Activated CD4-positive, alpha-beta memory T cell treated with anti-CD3 and anti-CD28 coated beads for 36 hours (primary cell): ENCODE results near the gene ISG15. TPM values are rescaled to one million over a fixed set of nuclear protein-coding genes. Genes with fewer than 3 reads are reported as not detected.

Source experiments
- CTCF ChIA-PET: fragments of 350-600 bp; sonication (Branson Sonifier 250); formaldehyde crosslinking; loops from one replicate; lab custom pipeline; 2021; ENCODE audit warnings: antibody characterized with exemption, inconsistent platforms; lab: Charles Lee
- POLR2A ChIA-PET: fragments of 350-600 bp; sonication (Branson Sonifier 250); formaldehyde crosslinking; loops from one replicate; lab custom pipeline; 2021; ENCODE audit warnings: antibody characterized with exemption; lab: Charles Lee
- DNase-seq: peaks from one replicate; pipeline ENCODE4 v3.0.0-alpha.2; 2020
- H3K27ac Mint-ChIP-seq: one replicate; pipeline ENCODE4 v1.8.0; 2021; ENCODE audit warnings: mixed read lengths
- H3K27me3 Mint-ChIP-seq: one replicate; pipeline ENCODE4 v1.8.0; 2021; ENCODE audit warnings: mixed read lengths
- H3K36me3 Mint-ChIP-seq: one replicate; pipeline ENCODE4 v1.8.0; 2021; ENCODE audit warnings: mixed read lengths
- H3K4me1 Mint-ChIP-seq: one replicate; pipeline ENCODE4 v1.8.0; 2021; ENCODE audit warnings: low read depth, mixed read lengths
- H3K4me3 Mint-ChIP-seq: one replicate; pipeline ENCODE4 v1.8.0; 2021; ENCODE audit warnings: mild to moderate bottlenecking, mixed read lengths
- H3K9me3 Mint-ChIP-seq: one replicate; pipeline ENCODE4 v1.8.0; 2021; ENCODE audit warnings: mixed read lengths
- intact Hi-C: fragments of 100-400 bp; cut with micrococcal nuclease; formaldehyde crosslinking; loops from one replicate; pipeline ENCODE4 v1.15.1; 2023
- total RNA-seq, 2 experiments: library from RNA; stranded (reverse); gene quantifications; one replicate each; pipeline ENCODE4 v1.2.3, GENCODE V29; 2021

ISG15 gene
- total RNA-seq, 2 experiments from 2014 or later = 96.9 to 108 TPM

- no peaks in the 10 kb centered on the region for H3K36me3 Mint-ChIP-seq
- H3K27ac Mint-ChIP-seq = no peak overlapping the region
- POLR2A ChIA-PET = no interaction called here
- H3K4me3 Mint-ChIP-seq = no peak overlapping the region
- DNase-seq = no peak
- intact Hi-C loops = no loop called here
- peaks cover 19% of the 10 kb centered on the region for H3K27me3 Mint-ChIP-seq
- peaks cover 8% of the 10 kb centered on the region for H3K4me1 Mint-ChIP-seq
- no peaks in the 10 kb centered on the region for H3K9me3 Mint-ChIP-seq
- CTCF ChIA-PET = no interaction called here
Observed at GRCh38 chr1:978069-978834, 35.0 kb upstream of the ISG15 start.

GRCh38 chr1:978835-979743 lies 34.2 kb upstream of the ISG15 start:
- no peak for DNase-seq
- peaks cover 20% of the 10 kb centered on the region for H3K27me3 Mint-ChIP-seq
- H3K4me3 Mint-ChIP-seq = no peak overlapping the region
- intact Hi-C loops = no loop called here
- H3K4me1 Mint-ChIP-seq = peaks cover 8% of the 10 kb centered on the region
- H3K36me3 Mint-ChIP-seq = no peaks in the 10 kb centered on the region
- H3K9me3 Mint-ChIP-seq = no peaks in the 10 kb centered on the region
- ChIA-PET CTCF (no interaction called here), POLR2A (no interaction called here)
- H3K27ac Mint-ChIP-seq = no peak overlapping the region

GRCh38 chr1:979744-980072 lies 33.6 kb upstream of the ISG15 start:
- H3K27ac Mint-ChIP-seq = no peak overlapping the region
- POLR2A ChIA-PET = interaction anchor here (1.0 kb wide), 1 partner anchor 15 kb away, joined by 3 read pairs; no protein-coding TSS in a partner anchor

GRCh38 chr1:980137-980571 lies 33.1 kb upstream of the ISG15 start:
- no peak overlapping the region for H3K4me3 Mint-ChIP-seq
- DNase-seq = no peak
- ChIA-PET POLR2A (interaction anchor here (1.0 kb wide), 1 partner anchor 14 kb away, joined by 3 read pairs; no protein-coding TSS in a partner anchor), CTCF (interaction anchor here (0.9 to 5.0 kb wide), 3 partner anchors 9 to 84 kb away, joined by 3 to 55 read pairs (median 4); no protein-coding TSS in a partner anchor)
- H3K27me3 Mint-ChIP-seq = peaks cover 20% of the 10 kb centered on the region
- no peak overlapping the region for H3K27ac Mint-ChIP-seq
- no peaks in the 10 kb centered on the region for H3K36me3 Mint-ChIP-seq
- intact Hi-C loops = no loop called here
- peaks cover 8% of the 10 kb centered on the region for H3K4me1 Mint-ChIP-seq
- H3K9me3 Mint-ChIP-seq = no peaks in the 10 kb centered on the region

More at GRCh38 chr1:979744-980072, 33.6 kb upstream of the ISG15 start:
- intact Hi-C loops = no loop called here
- CTCF ChIA-PET = no interaction called here
- Mint-ChIP-seq H3K4me1 (peaks cover 8% of the 10 kb centered on the region), H3K4me3 (no peak overlapping the region), H3K27me3 (peaks cover 20% of the 10 kb centered on the region), H3K9me3 (no peaks in the 10 kb centered on the region), H3K36me3 (no peaks in the 10 kb centered on the region)
- no peak for DNase-seq

GRCh38 chr1:980602-981395 lies 32.5 kb upstream of the ISG15 start:
- Mint-ChIP-seq H3K4me1 (peaks cover 4% of the 10 kb centered on the region), H3K27ac (no peak overlapping the region), H3K4me3 (no peak overlapping the region), H3K9me3 (no peaks in the 10 kb centered on the region), H3K27me3 (peaks cover 22% of the 10 kb centered on the region), H3K36me3 (no peaks in the 10 kb centered on the region)
- intact Hi-C loops = no loop called here
- ChIA-PET CTCF (interaction anchor here (0.9 to 5.0 kb wide), 3 partner anchors 9 to 83 kb away, joined by 3 to 55 read pairs (median 4); no protein-coding TSS in a partner anchor), POLR2A (interaction anchor here (1.0 kb wide), 1 partner anchor 14 kb away, joined by 3 read pairs; no protein-coding TSS in a partner anchor)
- no peak for DNase-seq

GRCh38 chr1:981491-981954 lies 31.8 kb upstream of the ISG15 start:
- ChIA-PET POLR2A (no interaction called here), CTCF (interaction anchor here (1.3 to 5.0 kb wide), 3 partner anchors 20 to 309 kb away, joined by 3 to 55 read pairs (median 4); no protein-coding TSS in a partner anchor)
- intact Hi-C loops = no loop called here
- peaks cover 23% of the 10 kb centered on the region for H3K27me3 Mint-ChIP-seq
- H3K27ac Mint-ChIP-seq = no peak overlapping the region
- H3K4me3 Mint-ChIP-seq = no peak overlapping the region
- no peaks in the 10 kb centered on the region for H3K36me3 Mint-ChIP-seq
- H3K9me3 Mint-ChIP-seq = no peaks in the 10 kb centered on the region
- DNase-seq = no peak
- peaks cover 3% of the 10 kb centered on the region for H3K4me1 Mint-ChIP-seq

GRCh38 chr1:981955-982558 lies 31.2 kb upstream of the ISG15 start, which contains the start of gene PERM1:
Gene PERM1, minus strand, starts transcription at chr1:982093. Its CDS starts 1,064 bp downstream, at chr1:981029.
- Mint-ChIP-seq H3K36me3 (no peaks in the 10 kb centered on the region), H3K27ac (no peak within 1 kb of the TSS), H3K4me1 (peaks cover 3% of the 10 kb centered on the region), H3K4me3 (no peak within 1 kb of the TSS), H3K27me3 (peaks cover 23% of the 10 kb centered on the region), H3K9me3 (no peaks in the 10 kb centered on the region)
- ChIA-PET POLR2A (no interaction called here), CTCF (interaction anchor here (1.6 to 5.0 kb wide), 6 partner anchors 15 to 308 kb away, joined by 3 to 55 read pairs (median 12); no protein-coding TSS in a partner anchor)
- intact Hi-C loops = no loop called here
- no peak for DNase-seq

GRCh38 chr1:982765-983436 lies 30.4 kb upstream of the ISG15 start:
- H3K27me3 Mint-ChIP-seq = peaks cover 23% of the 10 kb centered on the region

GRCh38 chr1:983798-984475 lies 29.4 kb upstream of the ISG15 start:
- ChIA-PET POLR2A (no interaction called here), CTCF (interaction anchor here (0.7 to 5.0 kb wide), 32 partner anchors 8 to 388 kb away, joined by 3 to 55 read pairs (median 5); partner anchors contain the start of genes HES4, ISG15, NOC2L and PLEKHN1)
- H3K4me3 Mint-ChIP-seq = no peak overlapping the region
- H3K27me3 Mint-ChIP-seq = peaks cover 25% of the 10 kb centered on the region
- no peaks in the 10 kb centered on the region for H3K36me3 Mint-ChIP-seq
- peaks cover 5% of the 10 kb centered on the region for H3K4me1 Mint-ChIP-seq
- H3K27ac Mint-ChIP-seq = no peak overlapping the region
- H3K9me3 Mint-ChIP-seq = no peaks in the 10 kb centered on the region
- intact Hi-C loops = no loop called here
- peak; percentile 73 for DNase-seq

More at GRCh38 chr1:982765-983436, 30.4 kb upstream of the ISG15 start:
- CTCF ChIA-PET = interaction anchor here (1.0 to 5.0 kb wide), 13 partner anchors 9 to 307 kb away, joined by 3 to 55 read pairs (median 6); partner anchors contain the start of gene PLEKHN1
- no peak overlapping the region for H3K27ac Mint-ChIP-seq
- no peaks in the 10 kb centered on the region for H3K9me3 Mint-ChIP-seq
- POLR2A ChIA-PET = no interaction called here
- intact Hi-C loops = no loop called here
- H3K4me3 Mint-ChIP-seq = no peak overlapping the region
- peaks cover 3% of the 10 kb centered on the region for H3K4me1 Mint-ChIP-seq
- no peaks in the 10 kb centered on the region for H3K36me3 Mint-ChIP-seq
- DNase-seq = no peak

GRCh38 chr1:984476-984814 lies 28.9 kb upstream of the ISG15 start:
- POLR2A ChIA-PET = interaction anchor here (1.9 kb wide), 1 partner anchor 78 kb away, joined by 4 read pairs; no protein-coding TSS in a partner anchor
- intact Hi-C loops = no loop called here
- H3K36me3 Mint-ChIP-seq = no peaks in the 10 kb centered on the region

More at GRCh38 chr1:984476-984814, 28.9 kb upstream of the ISG15 start:
- DNase-seq = no peak
- H3K9me3 Mint-ChIP-seq = no peaks in the 10 kb centered on the region
- no peak overlapping the region for H3K4me3 Mint-ChIP-seq
- peaks cover 5% of the 10 kb centered on the region for H3K4me1 Mint-ChIP-seq
- H3K27me3 Mint-ChIP-seq = peaks cover 28% of the 10 kb centered on the region
- no peak overlapping the region for H3K27ac Mint-ChIP-seq
- CTCF ChIA-PET = interaction anchor here (0.6 to 5.0 kb wide), 28 partner anchors 8 to 388 kb away, joined by 3 to 55 read pairs (median 5); partner anchors contain the start of genes HES4, ISG15, NOC2L and PLEKHN1
